ENCODE data around the gene PPFIA1. TPM values are rescaled to one million over a fixed set of nuclear protein-coding genes. Genes with fewer than 3 reads are reported as not detected.

The PPFIA1 gene
- total RNA-seq, 1 experiment from 2014 or later, result 63.4 TPM

DNA sequence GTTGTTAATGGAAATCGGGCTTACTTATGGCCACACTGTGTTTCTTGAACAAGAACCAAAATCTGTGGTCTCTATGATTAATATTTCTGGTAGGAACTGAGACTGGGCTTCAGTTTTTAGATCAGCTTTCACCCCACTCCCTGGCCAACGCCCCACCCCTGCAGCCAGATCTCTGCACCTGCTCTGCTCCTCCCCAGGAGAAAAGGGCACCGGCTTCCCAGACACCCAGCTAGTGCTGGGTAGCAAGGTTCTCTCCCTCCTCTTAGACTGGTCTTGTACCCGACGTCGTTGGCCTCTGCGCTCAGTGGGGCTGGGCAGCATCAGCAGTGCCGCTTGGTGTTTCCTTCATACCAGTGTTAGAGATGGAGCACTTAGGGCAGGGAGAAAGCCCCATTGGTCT, 110.9 kb downstream of the PPFIA1 start:
- peaks cover 29 to 78% (median 49%) of the 10 kb centered on the region in 3 experiments; a peak in 6 of 7 replicates for H3K36me3 Mint-ChIP-seq (ENCODE audit: insufficient read depth in 1 of 3, low read depth in 3 of 3)

More for the DNA sequence above, 110.9 kb downstream of the PPFIA1 start:
- no peaks in the 10 kb centered on the region for H3K79me1 ChIP-seq (ENCODE audit: insufficient read depth, low read depth, low read length, poor library complexity, severe bottlenecking)
- TF ChIP-seq, protein P1, sequence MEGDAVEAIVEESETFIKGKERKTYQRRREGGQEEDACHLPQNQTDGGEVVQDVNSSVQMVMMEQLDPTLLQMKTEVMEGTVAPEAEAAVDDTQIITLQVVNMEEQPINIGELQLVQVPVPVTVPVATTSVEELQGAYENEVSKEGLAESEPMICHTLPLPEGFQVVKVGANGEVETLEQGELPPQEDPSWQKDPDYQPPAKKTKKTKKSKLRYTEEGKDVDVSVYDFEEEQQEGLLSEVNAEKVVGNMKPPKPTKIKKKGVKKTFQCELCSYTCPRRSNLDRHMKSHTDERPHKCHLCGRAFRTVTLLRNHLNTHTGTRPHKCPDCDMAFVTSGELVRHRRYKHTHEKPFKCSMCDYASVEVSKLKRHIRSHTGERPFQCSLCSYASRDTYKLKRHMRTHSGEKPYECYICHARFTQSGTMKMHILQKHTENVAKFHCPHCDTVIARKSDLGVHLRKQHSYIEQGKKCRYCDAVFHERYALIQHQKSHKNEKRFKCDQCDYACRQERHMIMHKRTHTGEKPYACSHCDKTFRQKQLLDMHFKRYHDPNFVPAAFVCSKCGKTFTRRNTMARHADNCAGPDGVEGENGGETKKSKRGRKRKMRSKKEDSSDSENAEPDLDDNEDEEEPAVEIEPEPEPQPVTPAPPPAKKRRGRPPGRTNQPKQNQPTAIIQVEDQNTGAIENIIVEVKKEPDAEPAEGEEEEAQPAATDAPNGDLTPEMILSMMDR (conservative IDR thresholded peaks at IDR 0.05), result no peak
- H2BK15ac ChIP-seq (ENCODE audit: low read depth, low read length), result no peak overlapping the region
- H3K27ac ChIP-seq (ENCODE audit: insufficient read length, low read depth, low read length), result no peak overlapping the region
- peaks cover 17 to 19% of the 10 kb centered on the region in 2 experiments for H3K4me1 Mint-ChIP-seq
- H3K79me2 ChIP-seq (ENCODE audit: insufficient read depth, low read length), result no peaks in the 10 kb centered on the region
- H2BK12ac ChIP-seq (ENCODE audit: insufficient read length, low read depth, low read length), result no peak overlapping the region
- H3K23ac ChIP-seq (ENCODE audit: insufficient read length, low read depth, low read length), result no peak overlapping the region
- DNase-seq, result no peak
- no peaks in the 10 kb centered on the region for H4K20me1 ChIP-seq (ENCODE audit: control insufficient read depth, insufficient read depth, insufficient read length)
- no peaks in the 10 kb centered on the region for H3K9me3 ChIP-seq (ENCODE audit: control insufficient read depth, low read depth, low read length)
- H2AK5ac ChIP-seq (ENCODE audit: insufficient read length, low read length), result no peak overlapping the region
- H3K14ac ChIP-seq (ENCODE audit: insufficient read depth, low read length), result no peak overlapping the region
- H3K9me3 Mint-ChIP-seq, result no peaks in the 10 kb centered on the region
- no peak overlapping the region for H3K56ac ChIP-seq (ENCODE audit: insufficient read length, low read depth, low read length)
- no peak overlapping the region for H2AFZ ChIP-seq (ENCODE audit: low read length)
- WGBS (ENCODE audit: extremely low coverage, insufficient read length, low lambda C conversion rate), result no CpG with 5 or more reads among the region's 8 CpGs
- H3K4me1 ChIP-seq (ENCODE audit: insufficient read depth, low read length), result peaks cover 6% of the 10 kb centered on the region; the same call in 1 of the 2 replicates
- no peak overlapping the region for H3K4ac ChIP-seq (ENCODE audit: low read depth, low read length)
- H4K91ac ChIP-seq (ENCODE audit: insufficient read length, low read depth, low read length), result no peak overlapping the region
- H3K4me2 ChIP-seq (ENCODE audit: insufficient read depth, insufficient read length, low read length), result no peak overlapping the region
- no peaks in the 10 kb centered on the region for H3K27me3 Mint-ChIP-seq (ENCODE audit: low read depth)
- no peaks in the 10 kb centered on the region for H3K23me2 ChIP-seq (ENCODE audit: insufficient read length, low read depth, low read length, poor library complexity, severe bottlenecking)
- H2BK20ac ChIP-seq (ENCODE audit: low read depth, low read length, poor library complexity, severe bottlenecking), result no peak overlapping the region
- no peak overlapping the region for H3K4me3 Mint-ChIP-seq
- H3K27ac Mint-ChIP-seq, result peak overlapping the region in 1 of 3 experiments; percentile 75; a peak in 3 of 7 replicates
- no peaks in the 10 kb centered on the region for H3K27me3 ChIP-seq (ENCODE audit: insufficient read depth, low read length)
- no peak overlapping the region for H4K8ac ChIP-seq (replicated peaks; ENCODE audit: insufficient read length, low read depth, low read length)
- no peak overlapping the region for H3K18ac ChIP-seq (ENCODE audit: insufficient read length, low read depth, low read length)
- H3K9ac ChIP-seq (ENCODE audit: extremely low read depth, insufficient read length, low read length), result no peak overlapping the region
- H2BK120ac ChIP-seq (ENCODE audit: low read depth, low read length, poor library complexity, severe bottlenecking), result no peak overlapping the region
- H4K5ac ChIP-seq (ENCODE audit: insufficient read length, low read depth, low read length), result no peak overlapping the region
- H3T11ph ChIP-seq (ENCODE audit: low read length), result no peak overlapping the region
- no peak overlapping the region for H2BK5ac ChIP-seq (ENCODE audit: insufficient read length, low read length)

Data from H9 (cell line).